Neural cell (in vitro differentiated cells): ENCODE measurements around the gene TMEM258.

Experiments used
- RAD21 ChIP-seq: fragments of 450-650 bp; conservative IDR thresholded peaks from 2 replicates; pipeline ENCODE4 v1.6.1; 2014; ENCODE audit warnings: antibody characterized with exemption, mild to moderate bottlenecking, moderate library complexity
- SMC3 ChIP-seq: fragments of 450-650 bp; conservative IDR thresholded peaks from 2 replicates; pipeline ENCODE4 v1.6.1; 2014; ENCODE audit warnings: antibody characterized with exemption, mild to moderate bottlenecking, moderate library complexity; ENCODE audit not compliant: poor library complexity
- TAF1 ChIP-seq: IDR thresholded peaks from 2 replicates; pipeline ENCODE4 v1.6.1; 2012; ENCODE audit warnings: low read depth
- TF ChIP-seq, protein P1 (sequence below): fragments of 450-650 bp; IDR thresholded peaks from 2 replicates; pipeline ENCODE4 v1.5.1; 2014; ENCODE audit warnings: antibody characterized with exemption, mild to moderate bottlenecking, moderate library complexity; ENCODE audit not compliant: poor library complexity, severe bottlenecking

DNA sequence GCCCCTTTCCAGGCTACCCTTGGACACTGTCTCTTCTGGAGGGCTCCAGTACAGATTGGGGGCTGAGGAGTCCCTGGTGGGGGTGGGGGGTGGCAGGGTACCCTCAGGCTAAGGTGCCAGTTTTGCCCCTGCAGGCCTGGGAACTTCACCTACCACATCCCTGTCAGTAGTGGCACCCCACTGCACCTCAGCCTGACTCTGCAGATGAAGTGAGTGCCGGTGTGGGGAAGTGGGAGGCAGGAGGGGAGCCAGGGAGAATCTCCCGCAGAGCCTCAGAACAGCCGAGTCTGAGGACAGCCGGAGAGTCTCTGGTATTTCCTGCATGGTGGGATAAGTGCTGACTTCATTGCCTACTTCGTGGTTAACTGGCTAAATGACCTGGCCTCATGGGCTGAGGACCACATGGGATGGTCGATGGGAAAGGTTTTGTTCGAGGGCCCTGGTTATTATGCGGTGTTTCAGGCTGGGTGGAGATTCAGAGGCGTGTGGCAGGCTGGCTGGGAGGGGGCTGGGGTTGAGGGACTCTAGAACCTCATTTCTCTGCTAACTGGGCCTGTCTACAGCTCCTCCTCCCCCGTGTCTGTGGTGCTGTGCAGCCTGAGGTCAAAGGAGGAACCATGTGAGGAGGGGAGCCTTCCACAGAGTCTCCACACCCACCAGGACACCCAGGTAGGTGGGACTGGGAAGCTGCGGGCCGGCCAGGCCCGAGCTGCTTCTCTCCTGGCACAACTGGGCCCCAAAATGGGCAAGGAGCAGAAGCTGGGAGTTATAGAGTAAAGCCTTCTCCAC, 8.5 kb downstream of the TMEM258 start:
- TF ChIP-seq RAD21 (no peak), TAF1 (no peak), SMC3 (no peak)
- TF ChIP-seq, protein P1, sequence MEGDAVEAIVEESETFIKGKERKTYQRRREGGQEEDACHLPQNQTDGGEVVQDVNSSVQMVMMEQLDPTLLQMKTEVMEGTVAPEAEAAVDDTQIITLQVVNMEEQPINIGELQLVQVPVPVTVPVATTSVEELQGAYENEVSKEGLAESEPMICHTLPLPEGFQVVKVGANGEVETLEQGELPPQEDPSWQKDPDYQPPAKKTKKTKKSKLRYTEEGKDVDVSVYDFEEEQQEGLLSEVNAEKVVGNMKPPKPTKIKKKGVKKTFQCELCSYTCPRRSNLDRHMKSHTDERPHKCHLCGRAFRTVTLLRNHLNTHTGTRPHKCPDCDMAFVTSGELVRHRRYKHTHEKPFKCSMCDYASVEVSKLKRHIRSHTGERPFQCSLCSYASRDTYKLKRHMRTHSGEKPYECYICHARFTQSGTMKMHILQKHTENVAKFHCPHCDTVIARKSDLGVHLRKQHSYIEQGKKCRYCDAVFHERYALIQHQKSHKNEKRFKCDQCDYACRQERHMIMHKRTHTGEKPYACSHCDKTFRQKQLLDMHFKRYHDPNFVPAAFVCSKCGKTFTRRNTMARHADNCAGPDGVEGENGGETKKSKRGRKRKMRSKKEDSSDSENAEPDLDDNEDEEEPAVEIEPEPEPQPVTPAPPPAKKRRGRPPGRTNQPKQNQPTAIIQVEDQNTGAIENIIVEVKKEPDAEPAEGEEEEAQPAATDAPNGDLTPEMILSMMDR = no peak
